A549 treated with CORT108297 at 1 μM for 4 hours (cell line): Measurements from ENCODE around the gene CETN1. TPM values are rescaled to one million over a fixed set of nuclear protein-coding genes. Genes with fewer than 3 reads are reported as not detected.

Experiments
- total RNA-seq: library from RNA; stranded (reverse); fragments of 200-300 nt; extraction: Qiagen RNA extraction; gene quantifications from 5 replicates; pipeline ENCODE4 v1.2.3, GENCODE V29; 2022

Gene CETN1
- not detected in 5 replicates for total RNA-seq

GRCh38 chr18:580154-580553 is at the start of gene CETN1:
CETN1 (plus strand) TSS chr18:580380; CDS start chr18:580409, 29 bp downstream.

Other genes starting within 250 kb of the CETN1 start
- gene COLEC12, start 79.7 kb upstream of the CETN1 start, total RNA-seq: 0.02 to 0.08 TPM (median 0.03 TPM) in 5 replicates
- gene CLUL1, start 16.6 kb downstream of the CETN1 start, total RNA-seq: 0.12 TPM in 1 of 5 replicates, not detected in the others
- gene TYMS, start 77.3 kb downstream of the CETN1 start, total RNA-seq: 165 to 179 TPM (median 177 TPM) in 5 replicates
- 22.9 to 29.6 TPM (median 26.9 TPM) in 5 replicates for gene ENOSF1, start 132.2 kb downstream of the CETN1 start, total RNA-seq
- 17.4 to 28.7 TPM (median 22.0 TPM) in 5 replicates for gene YES1, start 231.9 kb downstream of the CETN1 start, total RNA-seq